Stimulated activated CD8-positive, alpha-beta memory T cell treated with anti-CD3 and anti-CD28 coated beads, Interleukin-12 subunit alpha, Interleukin-12 subunit beta, amount 100 ng/mL, for 1 hour (primary cell): ENCODE measurements around the gene WDR45.
A peak's percentile ranks its signal among the peaks of the same experiment; 100 is the strongest.
"Not testable (repeated sequence)": the region's sequence is repeated elsewhere in the genome, so short reads cannot be mapped to it uniquely, and the experiment has no call there.

ENCODE experiments used
- DNase-seq: peaks from one replicate; pipeline ENCODE4 v3.0.0-alpha.2; 2020; ENCODE audit warnings: low read depth

The WDR45 gene

GRCh38 chrX:49079489-49080428 lies at the start of gene WDR45:
Gene WDR45 (minus strand): TSS chrX:49079887. CDS start chrX:49078095, 1,792 bp downstream.
- DNase-seq, result peak; percentile 55

GRCh38 chrX:49129427-49129826 lies 49.7 kb upstream of the WDR45 start:
- no peak for DNase-seq

- not testable (repeated sequence) for DNase-seq
These were observed 48.1 kb upstream of the WDR45 start for GRCh38 chrX:49127742-49128258.

GRCh38 chrX:49122499-49122898 lies 42.8 kb upstream of the WDR45 start:
- no peak for DNase-seq

- no peak for DNase-seq
These were observed 40.4 kb upstream of the WDR45 start for GRCh38 chrX:49120091-49120490.

GRCh38 chrX:49117581-49117980 lies 37.9 kb upstream of the WDR45 start:
- no peak for DNase-seq

GRCh38 chrX:49116716-49117115 lies 37.0 kb upstream of the WDR45 start:
- no peak for DNase-seq

GRCh38 chrX:49116076-49116475 lies 36.4 kb upstream of the WDR45 start:
- no peak for DNase-seq

- no peak for DNase-seq
These were observed 32.1 kb upstream of the WDR45 start for GRCh38 chrX:49111791-49112190.

- DNase-seq, result no peak
These were observed 30.7 kb upstream of the WDR45 start for GRCh38 chrX:49110417-49110816.

GRCh38 chrX:49108641-49109040 lies 29.0 kb upstream of the WDR45 start:
- DNase-seq, result no peak

GRCh38 chrX:49106930-49107329 lies 27.2 kb upstream of the WDR45 start:
- no peak for DNase-seq

GRCh38 chrX:49106296-49106695 lies 26.6 kb upstream of the WDR45 start:
- no peak for DNase-seq

- no peak for DNase-seq
These were observed 23.9 kb upstream of the WDR45 start for GRCh38 chrX:49103637-49104036.

GRCh38 chrX:49102190-49102589 lies 22.5 kb upstream of the WDR45 start:
- DNase-seq, result no peak

- no peak for DNase-seq
These were observed 21.9 kb upstream of the WDR45 start for GRCh38 chrX:49101629-49101984.

GRCh38 chrX:49100704-49101628 lies 21.3 kb upstream of the WDR45 start:
- peak; percentile 74 for DNase-seq

- no peak for DNase-seq
These were observed 16.7 kb upstream of the WDR45 start for GRCh38 chrX:49096419-49096818.

- no peak for DNase-seq
These were observed 9.9 kb upstream of the WDR45 start for GRCh38 chrX:49089553-49089952.

- DNase-seq, result no peak
These were observed 2.7 kb upstream of the WDR45 start for GRCh38 chrX:49082271-49082871.

- no peak for DNase-seq
These were observed 1.7 kb downstream of the WDR45 start for GRCh38 chrX:49077941-49078340.

- no peak for DNase-seq
These were observed 4.3 kb downstream of the WDR45 start for GRCh38 chrX:49075347-49075746.
